Esophagus squamous epithelium (tissue), 5 donors: ENCODE results near the gene BICC1. TPM values are rescaled to one million over a fixed set of nuclear protein-coding genes. Genes with fewer than 3 reads are reported as not detected.

Experiments
- DNase-seq: peaks from one replicate; lab custom pipeline; 2025; lab: John Stamatoyannopoulos, UW
- H3K27ac ChIP-seq, 4 donors: fragments of 200-600 bp; sonication (generic); one replicate each; pipeline ENCODE4 v1.5.1; 2016 to 2019; ENCODE audit warnings: mild to moderate bottlenecking in 1 of 4
- H3K27me3 ChIP-seq, 4 donors: fragments of 200-600 bp; sonication (generic); 1 replicate in 3 of 4; 2 replicates in 1 of 4; pipeline versions ENCODE4 v1.5.1 to v1.6.0; 2017 to 2021; ENCODE audit warnings: antibody characterized with exemption in 1 of 4
- H3K36me3 ChIP-seq, 3 donors: fragments of 200-600 bp; sonication (generic); one replicate each; pipeline ENCODE4 v1.5.1; 2016 to 2019
- H3K4me1 ChIP-seq, 3 donors: fragments of 200-600 bp; sonication (generic); one replicate each; pipeline ENCODE4 v1.5.1; 2017 to 2019
- H3K4me3 ChIP-seq, 4 donors: fragments of 200-600 bp; sonication (generic); 1 replicate in 3 of 4; 2 replicates in 1 of 4; pipeline ENCODE4 v1.5.1; 2016 to 2019; ENCODE audit warnings: mild to moderate bottlenecking in 2 of 4, moderate library complexity in 1 of 4
- H3K9me3 ChIP-seq, 3 donors: fragments of 200-600 bp; sonication (generic); one replicate each; pipeline ENCODE4 v1.5.1; 2016 to 2019
- POLR2A ChIP-seq, 4 donors: fragments of 450-650 bp; IDR thresholded peaks; one replicate each; pipeline ENCODE4 v1.6.1; 2017; ENCODE audit warnings: antibody characterized with exemption in 4 of 4, mild to moderate bottlenecking in 4 of 4, moderate library complexity in 3 of 4
- WGBS, 2 donors: methylation state at CpG; one replicate each; pipeline ENCODE4 v1.1.5; 2018; 5-methylcytosine and 5-hydroxymethylcytosine counted together
- intact Hi-C: fragments of 100-400 bp; cut with DNase I; formaldehyde crosslinking; loops from one replicate; pipeline ENCODE4 v1.15.0; 2022
- total RNA-seq, 4 donors: library from RNA; depleted of rRNA; stranded (reverse); fragments of >200 nt; gene quantifications; one replicate each; pipeline ENCODE4 v1.1.0, GENCODE V29; 2016
- TF ChIP-seq, protein P1 (sequence below), 6 experiments: fragments of 450-650 bp in 4 of 6; fragments of 200-600 bp in 2 of 6; sonication (generic) in 2 of 6; IDR thresholded peaks; one replicate each; pipeline ENCODE4 v1.5.1; 2016 to 2019; ENCODE audit warnings: antibody characterized with exemption in 6 of 6, mild to moderate bottlenecking in 4 of 6, moderate library complexity in 4 of 6
- donor health status: DM: yes; HTN: yes; CAD: no.

The BICC1 gene
- total RNA-seq, 4 donors from 2014 or later = 0.11 to 8.2 (median 2.0) TPM

DNA sequence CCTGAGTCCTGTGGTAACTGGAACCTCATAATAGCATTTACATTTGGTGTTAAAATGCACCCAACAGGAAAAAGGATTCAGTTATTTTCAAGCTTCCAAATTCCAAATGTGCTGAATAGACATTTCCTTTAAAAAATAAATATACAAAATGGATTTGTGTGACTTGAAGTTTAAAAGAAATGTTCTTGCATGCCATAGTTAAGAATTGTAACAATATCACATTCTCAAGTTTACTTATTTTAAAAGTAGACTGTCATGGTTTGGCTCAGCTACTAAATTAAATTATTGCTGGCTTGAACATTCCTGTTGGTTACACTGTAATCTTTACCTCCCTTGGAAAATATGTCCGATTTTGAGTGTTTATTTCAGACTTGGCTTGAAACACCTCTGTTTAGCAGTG lies 31.5 kb downstream of the BICC1 start:
- DNase-seq = no peak
- intact Hi-C loops = no loop called here
- Histone ChIP-seq H3K4me3 (no peak overlapping the region), H3K27me3 (no peaks in the 10 kb centered on the region), H3K9me3 (no peaks in the 10 kb centered on the region), H3K4me1 (no peaks in the 10 kb centered on the region), H3K27ac (no peak overlapping the region), H3K36me3 (no peaks in the 10 kb centered on the region)
- 46 to 48% methylated on average over 1 of the region's 1 CpG for WGBS, 2 donors
- TF ChIP-seq POLR2A (IDR thresholded peaks at IDR 0.05) = no peak
- TF ChIP-seq, protein P1, sequence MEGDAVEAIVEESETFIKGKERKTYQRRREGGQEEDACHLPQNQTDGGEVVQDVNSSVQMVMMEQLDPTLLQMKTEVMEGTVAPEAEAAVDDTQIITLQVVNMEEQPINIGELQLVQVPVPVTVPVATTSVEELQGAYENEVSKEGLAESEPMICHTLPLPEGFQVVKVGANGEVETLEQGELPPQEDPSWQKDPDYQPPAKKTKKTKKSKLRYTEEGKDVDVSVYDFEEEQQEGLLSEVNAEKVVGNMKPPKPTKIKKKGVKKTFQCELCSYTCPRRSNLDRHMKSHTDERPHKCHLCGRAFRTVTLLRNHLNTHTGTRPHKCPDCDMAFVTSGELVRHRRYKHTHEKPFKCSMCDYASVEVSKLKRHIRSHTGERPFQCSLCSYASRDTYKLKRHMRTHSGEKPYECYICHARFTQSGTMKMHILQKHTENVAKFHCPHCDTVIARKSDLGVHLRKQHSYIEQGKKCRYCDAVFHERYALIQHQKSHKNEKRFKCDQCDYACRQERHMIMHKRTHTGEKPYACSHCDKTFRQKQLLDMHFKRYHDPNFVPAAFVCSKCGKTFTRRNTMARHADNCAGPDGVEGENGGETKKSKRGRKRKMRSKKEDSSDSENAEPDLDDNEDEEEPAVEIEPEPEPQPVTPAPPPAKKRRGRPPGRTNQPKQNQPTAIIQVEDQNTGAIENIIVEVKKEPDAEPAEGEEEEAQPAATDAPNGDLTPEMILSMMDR (IDR thresholded peaks at IDR 0.05) = no peak

DNA sequence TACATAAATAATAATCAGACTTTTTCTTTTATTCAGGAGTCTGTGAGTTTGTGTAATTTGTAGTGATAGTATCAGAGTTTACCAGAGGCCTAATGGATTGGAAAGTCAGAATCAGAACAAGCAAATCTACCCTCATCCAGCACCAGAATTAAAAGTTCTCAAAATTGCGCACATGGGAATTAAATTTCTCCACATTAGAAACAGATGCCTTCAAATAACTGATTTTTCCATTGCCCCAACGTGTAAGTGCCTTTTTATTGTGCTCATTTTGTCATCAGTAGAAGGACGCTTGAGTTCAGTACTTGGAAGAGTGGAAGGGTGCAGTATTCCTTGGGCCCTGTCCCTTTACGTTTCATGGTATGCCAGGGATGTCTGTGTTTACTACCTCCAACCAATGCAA lies 32.8 kb downstream of the BICC1 start:
- intact Hi-C loops = no loop called here
- H3K36me3 ChIP-seq = no peaks in the 10 kb centered on the region
- DNase-seq = no peak
- no peak overlapping the region for H3K4me3 ChIP-seq
- TF ChIP-seq, protein P1 (IDR thresholded peaks at IDR 0.05) = no peak
- TF ChIP-seq POLR2A (IDR thresholded peaks at IDR 0.05) = no peak
- H3K4me1 ChIP-seq = no peaks in the 10 kb centered on the region
- H3K27me3 ChIP-seq = no peaks in the 10 kb centered on the region
- WGBS, 2 donors = 65 to 69% methylated on average over 4 of the region's 4 CpGs
- no peaks in the 10 kb centered on the region for H3K9me3 ChIP-seq
- no peak overlapping the region for H3K27ac ChIP-seq

DNA sequence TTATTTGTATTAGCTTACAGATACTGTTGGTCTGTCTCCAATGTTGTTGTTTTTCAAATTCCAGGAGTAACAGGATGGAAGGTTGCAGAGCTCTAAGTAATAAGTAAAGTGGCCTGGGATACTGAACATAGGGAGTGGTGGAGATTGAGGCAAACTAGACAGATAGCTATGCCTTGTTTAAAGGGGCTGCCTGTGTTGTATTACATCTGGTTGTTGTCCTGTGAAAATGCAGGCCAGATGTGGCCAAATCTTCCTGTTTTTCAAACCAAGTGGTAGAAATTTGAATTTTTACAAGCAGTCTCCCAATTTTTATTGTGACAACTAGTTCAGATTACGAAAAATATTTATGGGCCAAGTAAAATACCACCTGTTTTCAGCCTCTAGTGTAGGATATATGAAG lies 33.5 kb downstream of the BICC1 start:
- DNase-seq = no peak
- H3K36me3 ChIP-seq = no peaks in the 10 kb centered on the region
- no peak for TF ChIP-seq POLR2A (IDR thresholded peaks at IDR 0.05)
- TF ChIP-seq, protein P1 (IDR thresholded peaks at IDR 0.05) = no peak
- WGBS, 2 donors = 40 to 60% methylated on average over 1 of the region's 1 CpG
- no peak overlapping the region for H3K27ac ChIP-seq
- H3K4me3 ChIP-seq = no peak overlapping the region
- H3K27me3 ChIP-seq = no peaks in the 10 kb centered on the region
- H3K4me1 ChIP-seq = no peaks in the 10 kb centered on the region
- no peaks in the 10 kb centered on the region for H3K9me3 ChIP-seq
- intact Hi-C loops = no loop called here

DNA sequence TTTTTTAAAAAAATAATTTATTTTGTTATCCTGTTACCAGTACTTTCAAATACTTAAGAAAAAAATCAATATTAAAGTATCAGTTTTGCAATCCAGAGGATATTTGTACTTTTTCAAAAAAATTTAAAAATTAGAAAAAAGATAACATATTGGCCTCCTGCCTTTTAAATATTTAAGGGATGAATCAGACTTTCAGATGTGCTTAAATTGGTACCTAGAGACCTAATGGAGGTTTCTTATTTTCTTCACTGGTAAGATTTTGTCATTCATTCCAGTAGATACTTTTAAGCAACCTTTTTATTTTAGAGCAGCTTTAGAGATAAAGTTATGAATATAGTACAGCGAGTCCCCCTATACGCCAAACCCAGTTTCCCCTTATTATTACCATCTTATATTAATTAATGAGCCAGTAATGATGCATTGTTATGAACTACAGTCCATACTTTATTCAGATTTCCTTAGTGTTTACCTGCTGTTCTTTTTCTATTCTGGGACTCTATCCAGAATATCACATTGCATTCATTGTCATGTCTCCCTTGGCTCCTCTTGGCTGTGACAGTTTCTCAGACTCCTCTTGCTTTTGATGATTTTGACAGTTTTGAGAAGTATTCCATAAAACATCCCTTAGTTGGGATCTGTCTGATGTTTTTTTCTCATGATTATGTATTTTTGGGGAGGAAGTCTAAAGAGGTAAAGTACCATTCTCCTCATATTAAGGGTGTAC lies 34.2 kb downstream of the BICC1 start:
- 87 to 90% methylated on average over 2 of the region's 2 CpGs for WGBS, 2 donors
- Histone ChIP-seq H3K4me3 (no peak overlapping the region), H3K27me3 (no peaks in the 10 kb centered on the region), H3K4me1 (no peaks in the 10 kb centered on the region), H3K9me3 (no peaks in the 10 kb centered on the region), H3K36me3 (no peaks in the 10 kb centered on the region), H3K27ac (no peak overlapping the region)
- TF ChIP-seq POLR2A (IDR thresholded peaks at IDR 0.05) = no peak
- TF ChIP-seq, protein P1 (IDR thresholded peaks at IDR 0.05) = no peak
- no peak for DNase-seq
- intact Hi-C loops = no loop called here

DNA sequence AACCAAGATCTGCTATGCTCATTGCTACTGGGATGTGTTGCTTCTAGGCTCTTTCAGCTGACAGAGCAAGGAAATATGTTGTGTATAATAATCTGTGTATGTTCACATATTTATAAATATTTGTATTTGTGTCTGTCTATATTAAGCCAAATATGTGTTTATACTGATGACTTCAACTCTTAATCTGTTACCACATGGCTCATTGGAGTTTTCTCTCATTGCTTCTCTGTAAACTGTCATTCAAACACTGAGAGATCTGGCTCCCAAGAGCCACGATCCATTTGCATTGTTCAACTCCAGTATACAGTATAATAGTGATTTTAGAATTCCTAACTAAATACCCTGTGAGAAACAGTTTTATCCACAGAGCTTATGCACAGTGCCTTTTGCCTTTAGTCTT lies 35.3 kb downstream of the BICC1 start:
- Histone ChIP-seq H3K4me1 (no peaks in the 10 kb centered on the region), H3K36me3 (no peaks in the 10 kb centered on the region), H3K4me3 (no peak overlapping the region), H3K27me3 (no peaks in the 10 kb centered on the region), H3K27ac (no peak overlapping the region), H3K9me3 (no peaks in the 10 kb centered on the region)
- 57 to 62% methylated on average over 1 of the region's 1 CpG for WGBS, 2 donors
- no peak for TF ChIP-seq POLR2A (IDR thresholded peaks at IDR 0.05)
- TF ChIP-seq, protein P1 (IDR thresholded peaks at IDR 0.05) = no peak
- no peak for DNase-seq
- intact Hi-C loops = no loop called here
